Activated CD4-positive, alpha-beta memory T cell treated with anti-CD3 and anti-CD28 coated beads, Interleukin-2, amount 10 ng/mL, durations not matched to agents 7 days and 5 days (primary cell): ENCODE measurements around the gene PPFIA2. TPM values are rescaled to one million over a fixed set of nuclear protein-coding genes. Genes with fewer than 3 reads are reported as not detected.

ENCODE experiments used
- CTCF ChIA-PET: fragments of 350-600 bp; sonication (Branson Sonifier 250); formaldehyde crosslinking; loops from one replicate; lab custom pipeline; 2021; ENCODE audit warnings: antibody characterized with exemption, inconsistent platforms; lab: Charles Lee
- POLR2A ChIA-PET: fragments of 350-600 bp; sonication (Branson Sonifier 250); formaldehyde crosslinking; loops from one replicate; lab custom pipeline; 2021; ENCODE audit warnings: antibody characterized with exemption; lab: Charles Lee
- DNase-seq: peaks from one replicate; pipeline ENCODE4 v3.0.0-alpha.2; 2020
- H3K27ac Mint-ChIP-seq: one replicate; pipeline ENCODE4 v1.8.0; 2021; ENCODE audit warnings: mild to moderate bottlenecking, mixed read lengths
- H3K27me3 Mint-ChIP-seq: one replicate; pipeline ENCODE4 v1.8.0; 2021; ENCODE audit warnings: mixed read lengths
- H3K36me3 Mint-ChIP-seq: one replicate; pipeline ENCODE4 v1.8.0; 2021; ENCODE audit warnings: low read depth, mixed read lengths
- H3K4me1 Mint-ChIP-seq: one replicate; pipeline ENCODE4 v1.8.0; 2021; ENCODE audit warnings: mixed read lengths
- H3K4me3 Mint-ChIP-seq: one replicate; pipeline ENCODE4 v1.8.0; 2021; ENCODE audit warnings: mild to moderate bottlenecking, mixed read lengths
- H3K9me3 Mint-ChIP-seq: one replicate; pipeline ENCODE4 v1.8.0; 2021; ENCODE audit warnings: mixed read lengths
- total RNA-seq, 2 experiments: library from RNA; stranded (reverse); gene quantifications; one replicate each; pipeline ENCODE4 v1.2.3, GENCODE V29; 2021

Gene PPFIA2
- total RNA-seq, 2 experiments from 2014 or later = not detected

- no peak for DNase-seq
- Mint-ChIP-seq H3K27me3 (no peaks in the 10 kb centered on the region), H3K4me1 (no peaks in the 10 kb centered on the region), H3K36me3 (no peaks in the 10 kb centered on the region), H3K4me3 (no peak overlapping the region), H3K27ac (no peak overlapping the region), H3K9me3 (peaks cover 5% of the 10 kb centered on the region)
- ChIA-PET CTCF (no interaction called here), POLR2A (no interaction called here)
Measured at GRCh38 chr12:81378601-81379285, 380.4 kb downstream of the PPFIA2 start.

GRCh38 chr12:81377771-81378170, 381.4 kb downstream of the PPFIA2 start:
- no peak for DNase-seq
- no peaks in the 10 kb centered on the region for H3K27me3 Mint-ChIP-seq
- no peak overlapping the region for H3K27ac Mint-ChIP-seq
- ChIA-PET POLR2A (no interaction called here), CTCF (no interaction called here)
- H3K4me3 Mint-ChIP-seq = no peak overlapping the region
- H3K4me1 Mint-ChIP-seq = no peaks in the 10 kb centered on the region
- no peaks in the 10 kb centered on the region for H3K36me3 Mint-ChIP-seq
- H3K9me3 Mint-ChIP-seq = peaks cover 5% of the 10 kb centered on the region

GRCh38 chr12:81375969-81376368, 383.2 kb downstream of the PPFIA2 start:
- Mint-ChIP-seq H3K9me3 (peaks cover 5% of the 10 kb centered on the region), H3K27ac (no peak overlapping the region), H3K27me3 (no peaks in the 10 kb centered on the region), H3K36me3 (no peaks in the 10 kb centered on the region), H3K4me1 (no peaks in the 10 kb centered on the region), H3K4me3 (no peak overlapping the region)
- DNase-seq = no peak
- ChIA-PET CTCF (no interaction called here), POLR2A (no interaction called here)

GRCh38 chr12:81370456-81370855, 388.7 kb downstream of the PPFIA2 start:
- POLR2A ChIA-PET = no interaction called here
- no peak for DNase-seq
- CTCF ChIA-PET = no interaction called here
- Mint-ChIP-seq H3K27me3 (no peaks in the 10 kb centered on the region), H3K4me1 (no peaks in the 10 kb centered on the region), H3K27ac (no peak overlapping the region), H3K9me3 (peaks cover 5% of the 10 kb centered on the region), H3K4me3 (no peak overlapping the region), H3K36me3 (no peaks in the 10 kb centered on the region)

GRCh38 chr12:81369175-81369574, 390.0 kb downstream of the PPFIA2 start:
- Mint-ChIP-seq H3K36me3 (no peaks in the 10 kb centered on the region), H3K4me1 (no peaks in the 10 kb centered on the region), H3K27me3 (no peaks in the 10 kb centered on the region), H3K9me3 (no peaks in the 10 kb centered on the region), H3K27ac (no peak overlapping the region), H3K4me3 (no peak overlapping the region)
- CTCF ChIA-PET = no interaction called here
- no peak for DNase-seq
- POLR2A ChIA-PET = no interaction called here

- Mint-ChIP-seq H3K27ac (no peak overlapping the region), H3K36me3 (no peaks in the 10 kb centered on the region), H3K27me3 (no peaks in the 10 kb centered on the region), H3K4me3 (no peak overlapping the region), H3K9me3 (no peaks in the 10 kb centered on the region), H3K4me1 (no peaks in the 10 kb centered on the region)
- ChIA-PET CTCF (no interaction called here), POLR2A (no interaction called here)
- no peak for DNase-seq
Measured at GRCh38 chr12:81365284-81365683, 393.9 kb downstream of the PPFIA2 start.

GRCh38 chr12:81360916-81361315, 398.2 kb downstream of the PPFIA2 start:
- H3K27ac Mint-ChIP-seq = no peak overlapping the region
- H3K36me3 Mint-ChIP-seq = no peaks in the 10 kb centered on the region
- H3K9me3 Mint-ChIP-seq = peaks cover 2% of the 10 kb centered on the region
- H3K4me1 Mint-ChIP-seq = no peaks in the 10 kb centered on the region
- H3K4me3 Mint-ChIP-seq = no peak overlapping the region
- DNase-seq = no peak
- H3K27me3 Mint-ChIP-seq = no peaks in the 10 kb centered on the region
- POLR2A ChIA-PET = no interaction called here
- CTCF ChIA-PET = no interaction called here

- Mint-ChIP-seq H3K9me3 (peaks cover 3% of the 10 kb centered on the region), H3K4me1 (no peaks in the 10 kb centered on the region), H3K4me3 (no peak overlapping the region), H3K27ac (no peak overlapping the region), H3K36me3 (no peaks in the 10 kb centered on the region), H3K27me3 (no peaks in the 10 kb centered on the region)
- CTCF ChIA-PET = no interaction called here
- POLR2A ChIA-PET = no interaction called here
- DNase-seq = no peak
Measured at GRCh38 chr12:81359736-81360135, 399.4 kb downstream of the PPFIA2 start.

- Mint-ChIP-seq H3K27me3 (no peaks in the 10 kb centered on the region), H3K9me3 (peaks cover 3% of the 10 kb centered on the region), H3K4me3 (no peak overlapping the region), H3K4me1 (no peaks in the 10 kb centered on the region), H3K27ac (no peak overlapping the region), H3K36me3 (no peaks in the 10 kb centered on the region)
- ChIA-PET CTCF (no interaction called here), POLR2A (no interaction called here)
- DNase-seq = no peak
Measured at GRCh38 chr12:81354327-81354932, 404.7 kb downstream of the PPFIA2 start.

GRCh38 chr12:81350309-81350708, 408.8 kb downstream of the PPFIA2 start:
- Mint-ChIP-seq H3K4me3 (no peak overlapping the region), H3K27me3 (no peaks in the 10 kb centered on the region), H3K36me3 (no peaks in the 10 kb centered on the region), H3K4me1 (no peaks in the 10 kb centered on the region), H3K27ac (no peak overlapping the region), H3K9me3 (no peaks in the 10 kb centered on the region)
- ChIA-PET CTCF (no interaction called here), POLR2A (no interaction called here)
- DNase-seq = no peak

- no peak for DNase-seq
- ChIA-PET CTCF (no interaction called here), POLR2A (no interaction called here)
- no peak overlapping the region for H3K27ac Mint-ChIP-seq
- H3K4me3 Mint-ChIP-seq = no peak overlapping the region
- no peaks in the 10 kb centered on the region for H3K27me3 Mint-ChIP-seq
- H3K9me3 Mint-ChIP-seq = no peaks in the 10 kb centered on the region
- no peaks in the 10 kb centered on the region for H3K36me3 Mint-ChIP-seq
- no peaks in the 10 kb centered on the region for H3K4me1 Mint-ChIP-seq
Measured at GRCh38 chr12:81347404-81347803, 411.7 kb downstream of the PPFIA2 start.

GRCh38 chr12:81340910-81341309, 418.2 kb downstream of the PPFIA2 start:
- POLR2A ChIA-PET = no interaction called here
- Mint-ChIP-seq H3K27me3 (no peaks in the 10 kb centered on the region), H3K27ac (no peak overlapping the region), H3K36me3 (no peaks in the 10 kb centered on the region), H3K4me3 (no peak overlapping the region), H3K4me1 (no peaks in the 10 kb centered on the region), H3K9me3 (no peaks in the 10 kb centered on the region)
- CTCF ChIA-PET = no interaction called here
- no peak for DNase-seq

- no peak for DNase-seq
- Mint-ChIP-seq H3K9me3 (no peaks in the 10 kb centered on the region), H3K27me3 (no peaks in the 10 kb centered on the region), H3K4me1 (no peaks in the 10 kb centered on the region), H3K4me3 (no peak overlapping the region), H3K27ac (no peak overlapping the region), H3K36me3 (no peaks in the 10 kb centered on the region)
- ChIA-PET POLR2A (no interaction called here), CTCF (no interaction called here)
Measured at GRCh38 chr12:81339071-81339470, 420.1 kb downstream of the PPFIA2 start.

GRCh38 chr12:81337886-81338285, 421.3 kb downstream of the PPFIA2 start:
- DNase-seq = no peak
- no peaks in the 10 kb centered on the region for H3K36me3 Mint-ChIP-seq
- ChIA-PET POLR2A (no interaction called here), CTCF (no interaction called here)
- H3K4me3 Mint-ChIP-seq = no peak overlapping the region
- no peaks in the 10 kb centered on the region for H3K27me3 Mint-ChIP-seq
- no peaks in the 10 kb centered on the region for H3K4me1 Mint-ChIP-seq
- H3K27ac Mint-ChIP-seq = no peak overlapping the region
- H3K9me3 Mint-ChIP-seq = no peaks in the 10 kb centered on the region
